ENCODE data around the gene TOMM40L. TPM values are rescaled to one million over a fixed set of nuclear protein-coding genes. Genes with fewer than 3 reads are reported as not detected.
"Not testable (repeated sequence)": the region's sequence is repeated elsewhere in the genome, so short reads cannot be mapped to it uniquely, and the experiment has no call there.

Gene TOMM40L
- total RNA-seq, 1 donor from 2014 or later = 18.5 TPM

DNA sequence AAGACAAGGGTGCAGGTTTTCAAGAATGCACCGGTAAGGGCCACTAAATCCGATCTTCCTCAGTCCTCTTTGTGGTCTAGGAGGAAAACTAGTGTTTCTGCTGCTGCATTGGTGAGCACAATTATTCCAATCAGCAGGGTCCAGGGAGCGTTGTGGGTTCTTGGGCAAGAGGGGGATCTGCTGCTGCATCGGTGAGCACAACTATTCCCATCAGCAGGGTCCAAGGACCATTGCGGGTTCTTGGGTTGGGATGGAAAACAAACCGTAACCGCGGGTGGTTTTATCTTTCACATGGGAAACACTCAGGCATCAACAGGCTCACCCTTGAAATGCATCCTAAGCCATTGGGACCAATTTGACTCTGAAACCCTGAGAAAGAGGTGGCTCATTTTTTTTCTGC, 25.7 kb downstream of the TOMM40L start:
- peak; percentile 28 for DNase-seq (ENCODE audit: low spot score)

DNA sequence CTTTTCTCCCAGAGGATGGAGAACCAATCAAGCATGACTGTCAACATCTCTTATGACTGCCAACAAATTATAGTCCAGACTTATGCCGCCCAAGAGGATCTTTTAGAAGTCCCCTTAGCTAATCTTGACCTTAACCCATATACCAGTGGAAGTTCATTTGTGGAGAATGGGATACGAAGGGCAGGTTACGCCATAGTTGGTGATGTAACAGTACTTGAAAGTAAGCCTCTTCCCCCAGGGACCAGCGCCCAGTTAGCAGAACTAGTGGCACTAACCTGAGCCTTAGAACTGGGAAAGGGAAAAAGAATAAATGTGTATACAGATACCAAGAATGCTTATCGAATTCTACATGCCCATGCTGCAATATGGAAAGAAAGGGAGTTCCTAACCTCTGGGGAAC, 29.4 kb downstream of the TOMM40L start:
- DNase-seq (ENCODE audit: low spot score) = not testable (repeated sequence)

DNA sequence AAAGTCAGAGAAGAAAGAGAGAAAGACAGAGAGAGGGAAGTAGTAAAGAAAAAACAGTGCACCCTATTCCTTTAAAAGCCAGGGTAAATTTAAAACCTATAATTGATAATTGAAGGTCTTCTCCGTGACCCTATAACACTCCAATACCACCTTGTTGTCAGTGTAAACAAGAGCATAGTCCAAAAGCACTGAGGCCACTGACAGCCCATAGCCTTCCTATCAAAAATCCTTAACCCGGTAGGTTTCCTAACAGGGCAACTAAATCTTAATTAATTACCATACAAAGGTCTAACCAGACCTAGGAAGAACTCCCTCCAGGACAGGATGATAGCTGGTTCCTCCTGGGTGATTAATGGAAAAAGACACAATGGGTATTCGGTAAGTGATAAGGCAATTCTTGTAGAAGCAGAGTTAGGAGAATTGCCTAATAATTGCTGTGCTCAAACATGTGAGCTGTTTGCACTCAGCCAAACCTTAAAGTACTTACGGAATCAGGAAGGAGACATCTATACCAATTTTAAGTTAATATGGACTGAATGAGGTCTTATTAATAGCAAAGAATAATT, 30.2 kb downstream of the TOMM40L start:
- not testable (repeated sequence) for DNase-seq (ENCODE audit: low spot score)

DNA sequence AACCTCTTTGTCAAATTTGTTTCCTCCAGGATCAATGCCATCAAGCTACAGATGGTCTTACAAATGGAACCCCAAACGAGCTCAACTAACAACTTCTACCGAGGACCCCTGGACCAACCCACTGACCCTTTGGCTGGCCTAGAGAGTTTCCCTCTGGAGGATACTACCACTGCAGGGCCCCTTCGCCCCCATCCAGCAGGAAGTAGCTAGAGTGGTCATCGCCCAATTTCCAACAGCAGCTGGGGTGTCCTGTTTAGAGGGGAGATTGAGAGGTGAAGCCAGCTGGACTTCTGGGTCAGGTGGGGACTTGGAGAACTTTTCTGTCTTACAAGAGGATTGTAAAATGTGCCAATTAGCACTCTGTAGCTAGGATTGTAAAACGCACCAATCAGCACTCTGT, 31.2 kb downstream of the TOMM40L start:
- not testable (repeated sequence) for DNase-seq (ENCODE audit: low spot score)

DNA sequence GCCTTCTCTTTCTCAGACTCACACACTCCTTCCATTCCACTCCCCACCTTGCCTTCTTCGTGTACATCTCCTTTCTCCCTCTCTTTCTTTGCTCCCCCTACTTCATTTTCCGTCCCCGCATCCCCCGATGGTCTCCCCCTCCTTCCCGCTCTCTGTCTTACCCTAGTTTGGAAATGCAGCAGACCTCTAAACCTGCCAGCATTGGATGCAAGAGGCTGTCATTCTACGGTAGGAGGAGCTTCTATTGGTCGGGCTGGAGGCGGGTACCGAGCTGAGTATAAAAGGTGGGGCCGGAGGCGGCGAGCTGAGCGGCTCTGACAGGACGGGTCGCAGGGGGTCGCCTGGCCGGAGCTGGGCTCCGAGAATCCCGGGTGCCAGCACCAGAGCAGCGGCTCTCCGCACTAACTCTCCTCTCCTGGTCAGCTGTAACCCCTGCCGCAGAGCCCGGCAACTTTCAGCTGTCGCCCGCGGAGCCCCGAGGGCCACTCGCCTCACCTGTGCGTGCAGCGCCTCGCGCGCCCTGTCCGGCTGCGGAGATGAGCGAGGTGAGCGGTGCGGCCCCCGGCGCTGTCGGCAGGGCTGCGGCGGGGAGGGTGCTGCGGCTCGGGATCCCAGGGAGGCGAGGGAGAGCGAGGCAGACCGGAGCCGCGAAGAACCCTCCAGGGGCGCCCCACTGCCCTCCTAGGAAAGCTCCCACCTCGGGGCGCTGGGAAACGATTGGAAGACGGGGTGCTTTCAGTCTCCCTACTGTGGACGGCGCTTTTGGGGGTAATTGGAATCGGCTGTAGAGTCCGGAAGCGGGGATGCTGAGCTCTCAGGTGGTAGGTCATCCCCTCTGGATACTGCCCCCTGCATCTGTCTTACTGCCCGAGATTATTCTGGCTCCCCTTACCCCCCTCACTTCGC, 32.8 kb downstream of the TOMM40L start, which contains the start of gene PCP4L1:
PCP4L1 (plus strand) TSS at position 307 of the 906 bp plus-strand sequence; CDS start at position 537, 230 bp downstream.
- no peak for DNase-seq (ENCODE audit: low spot score)

DNA sequence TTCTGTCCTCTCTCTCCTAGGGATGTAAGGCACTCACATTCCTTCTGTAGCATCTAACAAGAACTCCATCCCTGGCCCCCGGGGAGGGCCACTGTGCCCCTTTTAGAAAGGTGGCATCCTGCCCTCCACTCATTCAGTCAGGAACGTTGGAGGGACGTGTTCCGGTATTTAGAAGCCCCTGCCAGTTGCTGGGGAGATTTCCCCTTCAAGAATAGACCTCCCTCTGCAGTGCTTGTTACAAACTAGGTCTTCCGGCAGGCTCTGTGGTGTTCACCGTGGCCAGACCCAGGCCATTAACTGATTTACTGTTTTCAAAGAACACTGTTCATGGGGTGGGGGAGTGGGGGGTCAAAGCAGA, 33.5 kb downstream of the TOMM40L start:
- no peak for DNase-seq (ENCODE audit: low spot score)

DNA sequence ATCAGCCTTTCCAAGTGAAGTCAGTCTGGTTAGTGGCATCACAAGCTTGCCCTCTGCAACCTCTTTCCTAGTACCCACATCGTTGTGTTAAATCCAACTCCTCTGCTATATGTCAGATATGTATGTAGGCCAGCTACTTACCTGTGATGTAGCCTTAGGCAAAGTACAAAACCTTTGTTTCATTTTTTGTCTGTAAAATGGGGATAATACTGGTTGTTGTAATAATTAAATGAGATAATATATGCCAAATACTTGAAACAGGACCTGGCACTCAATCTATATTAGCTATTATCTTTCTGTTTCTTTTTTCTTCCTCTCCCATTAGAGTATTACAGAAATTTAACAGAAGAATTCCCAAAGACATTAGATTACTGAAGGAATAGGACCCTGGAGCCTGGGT, 33.9 kb downstream of the TOMM40L start:
- no peak for DNase-seq (ENCODE audit: low spot score)

DNA sequence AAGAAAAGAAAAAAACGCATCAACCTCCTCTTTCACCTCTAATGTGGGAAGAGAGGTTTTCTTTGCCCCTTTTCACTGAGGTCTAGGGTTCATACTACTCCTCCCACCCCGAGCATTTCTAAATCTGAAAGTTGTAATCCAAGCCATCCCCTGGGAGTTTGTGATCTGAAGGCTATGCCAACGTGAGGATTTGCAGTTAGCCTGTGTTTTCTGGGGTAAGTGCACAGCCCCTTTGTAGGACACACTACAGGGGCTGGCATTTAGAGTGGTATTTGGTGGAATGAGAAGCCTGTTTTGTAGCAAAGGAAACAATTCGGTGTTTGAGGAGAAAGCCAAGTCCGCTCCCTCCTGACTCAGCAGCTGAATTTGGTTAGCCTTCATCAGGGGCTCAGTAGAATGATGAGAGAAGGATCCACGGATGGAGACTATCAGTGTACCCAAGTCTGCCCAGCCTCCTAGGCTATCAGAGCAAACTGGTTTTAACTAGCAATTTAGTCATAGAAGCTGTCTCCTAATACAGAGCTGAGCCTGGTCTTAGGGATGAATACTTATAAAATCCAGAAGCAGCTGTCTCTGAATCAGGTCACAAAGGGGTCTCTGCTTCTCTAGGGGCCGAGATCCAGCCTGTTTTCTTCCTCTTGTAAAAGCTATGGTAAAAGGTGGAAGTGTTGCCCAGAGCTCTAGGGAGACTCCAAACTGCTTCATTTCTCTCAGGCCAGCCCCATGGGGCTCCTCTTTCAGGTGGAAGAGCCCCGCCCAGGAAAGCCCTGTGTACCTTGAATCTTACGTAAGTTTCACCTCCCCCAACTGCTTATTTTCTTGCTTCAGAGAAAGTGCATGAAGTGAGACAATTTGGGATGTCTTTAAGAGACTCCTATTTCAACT, 34.8 kb downstream of the TOMM40L start:
- no peak for DNase-seq (ENCODE audit: low spot score)

DNA sequence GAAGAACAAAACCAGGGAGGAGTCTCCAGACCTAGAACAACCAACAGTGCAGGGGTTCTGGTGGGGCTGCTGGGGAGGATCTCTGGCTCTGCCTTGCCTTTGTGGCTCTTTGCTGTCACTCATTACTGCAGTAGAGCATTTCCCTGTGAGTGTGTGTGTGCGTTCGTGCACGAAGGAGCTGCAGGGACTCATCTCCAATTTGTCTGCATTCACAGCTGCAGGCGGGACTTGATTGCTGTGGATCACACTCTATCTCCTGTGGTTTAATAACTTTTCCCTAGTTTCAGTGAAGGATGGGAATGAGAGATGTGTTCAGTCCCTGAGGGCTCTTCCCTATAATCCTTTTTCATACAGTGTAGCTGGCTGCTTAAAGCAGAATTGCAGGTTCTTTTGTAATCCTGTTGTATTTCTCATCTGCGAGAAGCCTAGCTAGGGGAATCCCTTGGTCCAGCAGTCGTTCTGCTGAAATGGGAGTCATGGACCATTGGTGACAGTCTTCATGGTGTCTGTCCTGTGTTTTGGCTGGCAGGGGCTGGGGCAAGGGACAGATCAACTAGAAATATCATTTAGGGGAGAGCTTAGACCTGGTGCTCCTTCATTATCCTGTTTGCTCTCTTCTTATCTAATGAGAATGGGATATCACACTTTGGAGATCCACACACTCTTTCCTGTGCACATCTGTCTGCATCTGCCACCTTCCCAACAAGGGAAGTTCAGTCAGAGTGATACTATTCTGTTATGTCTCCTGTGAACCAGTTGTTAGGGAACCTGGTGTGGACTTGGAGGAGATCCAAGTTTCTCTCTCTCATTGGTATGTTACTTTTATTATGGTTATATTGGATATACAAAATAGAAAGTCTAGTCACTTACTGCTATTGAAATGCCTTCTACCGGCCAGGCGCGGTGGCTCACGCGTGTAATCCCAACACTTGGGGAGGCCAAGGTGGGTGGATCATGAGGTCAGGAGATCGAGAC, 35.7 kb downstream of the TOMM40L start:
- no peak for DNase-seq (ENCODE audit: low spot score)

DNA sequence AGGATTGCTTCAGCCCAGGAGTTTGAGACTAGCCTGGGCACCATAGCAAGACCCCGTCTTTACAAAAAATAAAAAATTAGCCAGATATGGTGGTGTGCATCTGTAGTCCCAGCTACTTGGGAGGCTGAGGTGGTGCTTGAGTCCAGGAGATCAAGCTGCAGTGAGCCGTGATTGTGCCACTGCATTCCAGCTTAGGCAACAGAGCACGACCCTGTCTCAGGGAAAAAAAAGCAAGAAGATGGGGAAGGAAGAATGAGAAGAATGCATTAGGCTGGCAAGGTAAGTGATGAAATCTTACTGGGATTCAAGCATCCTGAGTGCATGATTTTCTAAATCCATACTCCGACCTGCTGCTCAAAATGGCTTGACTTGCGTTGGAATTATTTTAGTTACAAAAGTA, 39.4 kb downstream of the TOMM40L start:
- no peak for DNase-seq (ENCODE audit: low spot score)

DNA sequence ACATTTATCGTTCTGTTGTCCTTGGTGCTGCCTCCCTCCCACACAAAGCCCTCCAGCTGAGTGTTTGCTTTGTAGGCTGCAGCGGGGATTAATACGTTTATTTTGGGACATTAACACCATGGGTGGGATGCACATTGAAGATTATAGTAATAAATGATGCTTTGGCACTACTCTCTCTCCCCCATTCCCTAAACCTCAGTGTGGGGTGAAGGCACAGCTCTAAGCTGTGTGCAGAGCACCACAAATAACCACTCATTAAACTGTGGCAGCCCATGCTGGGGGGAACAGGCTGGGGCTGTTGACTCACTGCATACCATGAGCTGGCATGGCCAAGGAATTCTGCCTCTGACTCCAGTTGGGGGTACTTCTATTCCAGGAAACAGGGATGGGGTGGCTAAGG, 40.3 kb downstream of the TOMM40L start:
- DNase-seq (ENCODE audit: low spot score) = no peak

DNA sequence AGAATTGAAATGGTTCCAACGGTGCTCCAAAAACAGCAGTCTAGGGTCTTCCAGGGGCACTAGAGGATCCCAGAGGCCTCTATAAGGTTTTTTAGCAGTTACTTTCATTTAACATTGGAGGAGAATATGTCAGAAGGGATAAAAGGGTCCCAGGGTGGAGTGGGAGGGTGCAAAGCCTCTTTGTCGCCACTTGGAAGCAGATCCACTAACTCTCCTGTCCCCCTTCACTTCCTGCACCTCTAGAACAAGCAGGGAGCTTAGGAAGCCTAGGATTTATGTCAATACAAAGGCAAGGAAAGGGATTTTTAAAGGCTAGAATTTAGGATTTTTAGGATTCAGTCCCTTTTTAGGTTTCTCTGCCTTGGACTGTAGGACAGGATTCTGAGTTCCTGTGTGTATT, 41.0 kb downstream of the TOMM40L start:
- no peak for DNase-seq (ENCODE audit: low spot score)

DNA sequence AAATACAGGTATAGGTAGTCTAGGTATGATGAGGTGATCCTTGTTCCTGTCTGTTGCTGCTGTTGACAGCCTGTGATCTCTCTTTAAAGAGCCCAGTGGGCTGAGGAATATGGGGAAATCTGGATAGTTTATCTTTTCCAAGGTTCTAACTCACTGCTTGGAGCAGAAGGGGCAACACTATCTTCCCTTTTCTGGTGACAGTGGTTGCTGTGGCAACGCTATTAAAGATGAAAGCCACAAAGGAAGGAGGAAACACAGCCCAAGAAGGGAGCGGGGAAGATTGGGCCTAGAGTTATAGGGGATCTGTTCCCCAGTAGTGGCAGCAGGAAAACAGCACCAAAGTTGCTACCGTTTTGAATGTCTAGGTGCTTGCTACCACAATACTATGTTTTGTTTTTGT, 41.5 kb downstream of the TOMM40L start:
- no peak for DNase-seq (ENCODE audit: low spot score)

DNA sequence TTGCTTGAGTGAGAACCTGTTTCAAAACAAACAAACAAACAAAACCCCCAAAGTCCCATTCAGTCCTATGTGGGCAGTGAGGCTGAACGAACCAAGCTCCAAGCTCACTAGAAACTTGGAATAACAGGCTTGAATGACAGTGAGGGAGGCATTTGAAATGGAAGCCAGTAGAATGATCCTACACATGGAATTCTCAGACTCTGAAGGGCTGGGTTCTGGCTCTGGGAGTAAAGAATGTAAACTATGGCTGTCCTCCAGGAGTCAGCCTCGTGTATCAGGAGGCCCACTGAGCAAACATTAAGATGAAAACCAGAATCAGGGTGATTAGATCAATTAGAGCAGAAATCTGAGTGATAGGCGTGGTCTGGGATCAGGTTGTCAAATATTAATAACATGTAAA, 47.5 kb downstream of the TOMM40L start:
- no peak for DNase-seq (ENCODE audit: low spot score)

DNA sequence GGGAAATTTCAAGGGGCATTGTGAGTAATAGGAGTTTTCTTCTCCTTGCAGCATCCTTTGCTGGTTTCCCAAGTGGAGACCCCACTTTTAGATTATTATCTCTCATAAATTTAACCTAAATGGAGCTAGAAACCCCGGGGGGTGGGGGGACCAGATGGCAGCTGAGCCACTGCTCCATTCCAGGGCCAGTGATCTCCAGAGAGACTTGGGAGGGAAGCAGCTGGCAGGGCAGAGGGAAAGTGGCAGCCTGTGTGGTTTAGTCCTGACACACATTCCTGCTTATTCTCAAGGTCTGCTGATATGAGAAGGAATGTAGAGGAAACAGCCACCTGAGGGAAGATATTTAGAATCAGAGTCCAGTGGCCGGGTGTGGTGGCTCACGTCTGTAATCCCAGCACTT, 49.0 kb downstream of the TOMM40L start:
- no peak for DNase-seq (ENCODE audit: low spot score)

Small RNA genes within 50 kb of the gene (microRNA-seq; reads per million reads assigned to microRNA genes)
- not detected for gene MIR5187 (ENCODE audit: borderline number of aligned reads)

Other genes with a start within 250 kb of the TOMM40L start
- 55.5 TPM for gene F11R, start 204.9 kb upstream of the TOMM40L start, total RNA-seq
- 11.0 TPM for gene TSTD1, start 187.1 kb upstream of the TOMM40L start, total RNA-seq
- gene USF1, start 180.1 kb upstream of the TOMM40L start, total RNA-seq = 57.9 TPM
- 26.0 TPM for gene ARHGAP30, start 156.2 kb upstream of the TOMM40L start, total RNA-seq
- not detected for gene NECTIN4, start 136.5 kb upstream of the TOMM40L start, total RNA-seq
- not detected for gene KLHDC9, start 127.7 kb upstream of the TOMM40L start, total RNA-seq
- gene PFDN2, start 108.0 kb upstream of the TOMM40L start, total RNA-seq = 66.9 TPM
- gene NIT1, start 108.0 kb upstream of the TOMM40L start, total RNA-seq = 32.7 TPM
- 61.9 TPM for gene DEDD, start 93.4 kb upstream of the TOMM40L start, total RNA-seq
- gene UFC1, start 72.1 kb upstream of the TOMM40L start, total RNA-seq = 75.5 TPM
- gene USP21, start 66.6 kb upstream of the TOMM40L start, total RNA-seq = 16.5 TPM
- gene PPOX, start 59.6 kb upstream of the TOMM40L start, total RNA-seq = 19.4 TPM
- gene B4GALT3, start 48.6 kb upstream of the TOMM40L start, total RNA-seq = 32.1 TPM
- 438 TPM for gene ADAMTS4, start 27.0 kb upstream of the TOMM40L start, total RNA-seq
- 96.1 TPM for gene NDUFS2, start 23.7 kb upstream of the TOMM40L start, total RNA-seq
- gene FCER1G, start 10.8 kb upstream of the TOMM40L start, total RNA-seq = 176 TPM
- gene APOA2, start 2.4 kb upstream of the TOMM40L start, total RNA-seq = not detected
- not detected for gene NR1I3, start 12.1 kb downstream of the TOMM40L start, total RNA-seq
- gene PCP4L1, start 32.7 kb downstream of the TOMM40L start, total RNA-seq = 0.22 TPM
- 5.5 TPM for gene MPZ, start 83.9 kb downstream of the TOMM40L start, total RNA-seq
- gene SDHC, start 88.3 kb downstream of the TOMM40L start, total RNA-seq = 201 TPM
- not detected for gene CFAP126, start 141.8 kb downstream of the TOMM40L start, total RNA-seq

Measured in mesenteric fat pad (tissue), 1 donor.